ENCODE results near the gene FGF3.

FGF3 gene

GRCh38 chr11:69799582-69799981, 19.6 kb downstream of the FGF3 start:
- H3K9me3 ChIP-seq (ENCODE audit: insufficient read depth, low read depth, low read length): no peaks in the 10 kb centered on the region
- no peak overlapping the region for H3K9ac ChIP-seq (ENCODE audit: low read depth, low read length)
- H3K27me3 ChIP-seq (ENCODE audit: insufficient read depth, low read length): no peaks in the 10 kb centered on the region
- H3K4me1 ChIP-seq (ENCODE audit: insufficient read depth, low read length): no peaks in the 10 kb centered on the region
- no peak overlapping the region for H3K27ac ChIP-seq (ENCODE audit: low read length)
- no peaks in the 10 kb centered on the region for H3K36me3 ChIP-seq (ENCODE audit: insufficient read depth, low read depth, low read length)
- H3K4me3 ChIP-seq (ENCODE audit: low read length): no peak overlapping the region

- Histone ChIP-seq H3K27me3 (ENCODE audit: insufficient read depth, low read length) (no peaks in the 10 kb centered on the region), H3K36me3 (ENCODE audit: insufficient read depth, low read depth, low read length) (no peaks in the 10 kb centered on the region), H3K27ac (ENCODE audit: low read length) (no peak overlapping the region), H3K9me3 (ENCODE audit: insufficient read depth, low read depth, low read length) (no peaks in the 10 kb centered on the region), H3K9ac (ENCODE audit: low read depth, low read length) (no peak overlapping the region), H3K4me3 (ENCODE audit: low read length) (no peak overlapping the region), H3K4me1 (ENCODE audit: insufficient read depth, low read length) (no peaks in the 10 kb centered on the region)
Observed at GRCh38 chr11:69799097-69799496, 20.1 kb downstream of the FGF3 start.

GRCh38 chr11:69797737-69798528, 21.3 kb downstream of the FGF3 start:
- Histone ChIP-seq H3K9ac (ENCODE audit: low read depth, low read length) (no peak overlapping the region), H3K36me3 (ENCODE audit: insufficient read depth, low read depth, low read length) (no peaks in the 10 kb centered on the region), H3K27ac (ENCODE audit: low read length) (no peak overlapping the region), H3K4me3 (ENCODE audit: low read length) (no peak overlapping the region), H3K9me3 (ENCODE audit: insufficient read depth, low read depth, low read length) (no peaks in the 10 kb centered on the region), H3K27me3 (ENCODE audit: insufficient read depth, low read length) (no peaks in the 10 kb centered on the region), H3K4me1 (ENCODE audit: insufficient read depth, low read length) (no peaks in the 10 kb centered on the region)

- Histone ChIP-seq H3K4me3 (ENCODE audit: low read length) (no peak overlapping the region), H3K27me3 (ENCODE audit: insufficient read depth, low read length) (no peaks in the 10 kb centered on the region), H3K4me1 (ENCODE audit: insufficient read depth, low read length) (no peaks in the 10 kb centered on the region), H3K9me3 (ENCODE audit: insufficient read depth, low read depth, low read length) (no peaks in the 10 kb centered on the region), H3K9ac (ENCODE audit: low read depth, low read length) (no peak overlapping the region), H3K36me3 (ENCODE audit: insufficient read depth, low read depth, low read length) (no peaks in the 10 kb centered on the region), H3K27ac (ENCODE audit: low read length) (no peak overlapping the region)
Observed at GRCh38 chr11:69797156-69797555, 22.1 kb downstream of the FGF3 start.

- Histone ChIP-seq H3K9me3 (ENCODE audit: insufficient read depth, low read depth, low read length) (no peaks in the 10 kb centered on the region), H3K36me3 (ENCODE audit: insufficient read depth, low read depth, low read length) (no peaks in the 10 kb centered on the region), H3K27ac (ENCODE audit: low read length) (no peak overlapping the region), H3K4me3 (ENCODE audit: low read length) (no peak overlapping the region), H3K9ac (ENCODE audit: low read depth, low read length) (no peak overlapping the region), H3K4me1 (ENCODE audit: insufficient read depth, low read length) (no peaks in the 10 kb centered on the region), H3K27me3 (ENCODE audit: insufficient read depth, low read length) (no peaks in the 10 kb centered on the region)
Observed at GRCh38 chr11:69796063-69796462, 23.2 kb downstream of the FGF3 start.

GRCh38 chr11:69791276-69792180, 27.7 kb downstream of the FGF3 start:
- Histone ChIP-seq H3K36me3 (ENCODE audit: insufficient read depth, low read depth, low read length) (no peaks in the 10 kb centered on the region), H3K27ac (ENCODE audit: low read length) (no peak overlapping the region), H3K27me3 (ENCODE audit: insufficient read depth, low read length) (no peaks in the 10 kb centered on the region), H3K9me3 (ENCODE audit: insufficient read depth, low read depth, low read length) (no peaks in the 10 kb centered on the region), H3K9ac (ENCODE audit: low read depth, low read length) (no peak overlapping the region), H3K4me3 (ENCODE audit: low read length) (no peak overlapping the region), H3K4me1 (ENCODE audit: insufficient read depth, low read length) (0 out of 2 replicates have a peak, but pooled peaks cover 3% of the 10 kb centered on the region)

- Histone ChIP-seq H3K4me1 (ENCODE audit: insufficient read depth, low read length) (0 out of 2 replicates have a peak, but pooled peaks cover 3% of the 10 kb centered on the region), H3K9me3 (ENCODE audit: insufficient read depth, low read depth, low read length) (no peaks in the 10 kb centered on the region), H3K27ac (ENCODE audit: low read length) (no peak overlapping the region), H3K36me3 (ENCODE audit: insufficient read depth, low read depth, low read length) (no peaks in the 10 kb centered on the region), H3K9ac (ENCODE audit: low read depth, low read length) (no peak overlapping the region), H3K27me3 (ENCODE audit: insufficient read depth, low read length) (no peaks in the 10 kb centered on the region), H3K4me3 (ENCODE audit: low read length) (no peak overlapping the region)
Observed at GRCh38 chr11:69788956-69789355, 30.3 kb downstream of the FGF3 start.

- Histone ChIP-seq H3K4me3 (ENCODE audit: low read length) (no peak overlapping the region), H3K36me3 (ENCODE audit: insufficient read depth, low read depth, low read length) (no peaks in the 10 kb centered on the region), H3K27me3 (ENCODE audit: insufficient read depth, low read length) (no peaks in the 10 kb centered on the region), H3K27ac (ENCODE audit: low read length) (no peak overlapping the region), H3K9ac (ENCODE audit: low read depth, low read length) (no peak overlapping the region), H3K4me1 (ENCODE audit: insufficient read depth, low read length) (0 out of 2 replicates have a peak, but pooled peaks cover 3% of the 10 kb centered on the region), H3K9me3 (ENCODE audit: insufficient read depth, low read depth, low read length) (no peaks in the 10 kb centered on the region)
Observed at GRCh38 chr11:69787906-69788305, 31.3 kb downstream of the FGF3 start.

- Histone ChIP-seq H3K27me3 (ENCODE audit: insufficient read depth, low read length) (no peaks in the 10 kb centered on the region), H3K27ac (ENCODE audit: low read length) (no peak overlapping the region), H3K4me1 (ENCODE audit: insufficient read depth, low read length) (0 out of 2 replicates have a peak, but pooled peaks cover 3% of the 10 kb centered on the region), H3K9me3 (ENCODE audit: insufficient read depth, low read depth, low read length) (no peaks in the 10 kb centered on the region), H3K4me3 (ENCODE audit: low read length) (no peak overlapping the region), H3K9ac (ENCODE audit: low read depth, low read length) (no peak overlapping the region), H3K36me3 (ENCODE audit: insufficient read depth, low read depth, low read length) (no peaks in the 10 kb centered on the region)
Observed at GRCh38 chr11:69787457-69787856, 31.8 kb downstream of the FGF3 start.

GRCh38 chr11:69781241-69781640, 38.0 kb downstream of the FGF3 start:
- Histone ChIP-seq H3K36me3 (ENCODE audit: insufficient read depth, low read depth, low read length) (no peaks in the 10 kb centered on the region), H3K27me3 (ENCODE audit: insufficient read depth, low read length) (peaks cover 15% of the 10 kb centered on the region), H3K9me3 (ENCODE audit: insufficient read depth, low read depth, low read length) (no peaks in the 10 kb centered on the region)

GRCh38 chr11:69778373-69778772, 40.8 kb downstream of the FGF3 start:
- Histone ChIP-seq H3K4me1 (ENCODE audit: insufficient read depth, low read length) (no peaks in the 10 kb centered on the region), H3K27me3 (ENCODE audit: insufficient read depth, low read length) (peaks cover 44% of the 10 kb centered on the region), H3K9me3 (ENCODE audit: insufficient read depth, low read depth, low read length) (no peaks in the 10 kb centered on the region), H3K4me3 (ENCODE audit: low read length) (no peak overlapping the region), H3K27ac (ENCODE audit: low read length) (no peak overlapping the region), H3K36me3 (ENCODE audit: insufficient read depth, low read depth, low read length) (no peaks in the 10 kb centered on the region), H3K9ac (ENCODE audit: low read depth, low read length) (no peak overlapping the region)

More at GRCh38 chr11:69781241-69781640, 38.0 kb downstream of the FGF3 start:
- no peaks in the 10 kb centered on the region for H3K4me1 ChIP-seq (ENCODE audit: insufficient read depth, low read length)
- no peak overlapping the region for H3K27ac ChIP-seq (ENCODE audit: low read length)
- no peak overlapping the region for H3K9ac ChIP-seq (ENCODE audit: low read depth, low read length)
- no peak overlapping the region for H3K4me3 ChIP-seq (ENCODE audit: low read length)
